Measurements from ENCODE around the gene PODNL1.

PODNL1 gene

DNA sequence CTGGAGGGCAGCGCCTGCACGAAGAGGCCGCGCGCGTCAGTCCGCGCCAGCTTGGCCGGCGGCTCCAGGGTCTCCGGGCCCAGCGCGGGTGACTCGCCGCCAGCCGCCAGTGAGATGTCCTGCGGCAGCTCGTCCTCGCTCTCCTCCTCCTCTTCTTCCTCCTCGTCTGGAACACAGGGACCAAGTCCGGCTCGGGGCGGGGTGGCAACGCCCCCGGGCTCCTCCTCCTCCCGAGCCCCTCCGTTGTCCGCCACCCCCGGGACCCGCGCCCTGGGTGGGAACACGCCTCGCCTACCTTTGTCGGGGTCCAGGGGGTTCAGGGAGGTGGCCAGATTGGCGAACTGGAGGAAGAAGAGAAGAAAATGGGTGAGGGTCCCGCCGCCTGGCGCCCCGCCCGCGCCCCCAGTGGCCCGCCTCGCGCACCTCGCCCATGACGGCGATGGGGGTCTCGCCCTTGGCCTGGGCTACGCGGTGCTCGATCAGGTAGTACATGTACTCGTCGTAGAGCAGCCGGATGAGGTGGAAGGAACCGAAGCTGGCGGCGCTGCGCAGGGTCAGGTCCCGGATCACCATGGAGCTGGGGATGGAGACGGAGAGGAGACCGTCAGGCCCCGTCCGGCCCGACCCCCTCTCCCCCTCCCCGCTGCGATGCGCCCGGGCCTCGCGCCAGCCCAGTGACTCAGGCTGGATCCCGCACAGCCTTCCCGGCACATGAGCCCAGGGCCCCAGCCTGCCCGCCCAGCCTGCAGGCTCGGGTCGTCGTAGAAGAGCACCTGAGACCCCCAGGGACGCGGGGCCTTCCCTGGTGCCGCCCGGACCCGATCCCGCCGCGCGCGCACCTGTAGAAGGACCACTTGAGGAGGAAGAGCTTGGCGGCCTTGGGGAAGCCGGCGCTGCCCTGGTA is 24.7 kb upstream of the PODNL1 start:
- Histone ChIP-seq H2BK15ac (ENCODE audit: low read length) (peak overlapping the region; percentile 71), H3K4me3 (ENCODE audit: low read length in 2 of 2) (peak overlapping the region in 1 of 2 donors; percentile 49), H2BK120ac (ENCODE audit: low read depth, low read length) (no peak overlapping the region), H3K23ac (ENCODE audit: low read depth, low read length, poor library complexity) (peak overlapping the region; percentile 80), H3K14ac (ENCODE audit: low read length) (no peak overlapping the region), H3K9ac (ENCODE audit: low read depth, low read length, poor library complexity) (peak overlapping the region; percentile 30), H2BK5ac (ENCODE audit: low read length) (no peak overlapping the region), H2BK12ac (ENCODE audit: low read length) (peak overlapping the region; percentile 84), H3K4me1 (ENCODE audit: control insufficient read depth in 2 of 2, insufficient read depth in 1 of 2, low read depth in 1 of 2, low read length in 2 of 2) (peaks cover 0 to 9% of the 10 kb centered on the region in 2 donors), H4K8ac (ENCODE audit: low read depth, low read length) (no peak overlapping the region), H3K79me1 (ENCODE audit: low read depth, low read length) (peaks cover 7% of the 10 kb centered on the region), H3K4ac (ENCODE audit: low read length) (no peak overlapping the region), H2AFZ (ENCODE audit: low read length) (no peak overlapping the region), H3K4me2 (ENCODE audit: insufficient read depth, low read length, poor library complexity, severe bottlenecking) (peak overlapping the region; percentile 37), H3K36me3 (replicated peaks in 1 of 2; ENCODE audit: control insufficient read depth in 2 of 2, insufficient read depth in 2 of 2, low read length in 2 of 2) (peaks cover 45 to 66% of the 10 kb centered on the region in 2 donors), H2AK5ac (ENCODE audit: low read depth, low read length) (peak overlapping the region; percentile 84), H3K27ac (replicated peaks; ENCODE audit: low read length) (no peak overlapping the region), H4K91ac (ENCODE audit: low read depth, low read length, poor library complexity) (no peak overlapping the region), H3K9me3 (replicated peaks in 1 of 2; ENCODE audit: control insufficient read depth in 2 of 2, insufficient read depth in 1 of 2, low read depth in 1 of 2, low read length in 2 of 2) (no peaks in the 10 kb centered on the region), H3K18ac (ENCODE audit: low read length) (peak overlapping the region; percentile 80), H3K27me3 (ENCODE audit: control insufficient read depth in 3 of 3, insufficient read depth in 3 of 3, low read depth in 1 of 3, low read length in 3 of 3) (peaks cover 0 to 4% (median 0%) of the 10 kb centered on the region in 3 experiments)
- no CpG with 5 or more reads among the region's 89 CpGs for WGBS, 2 donors (ENCODE audit: extremely low coverage in 2 of 2, insufficient read length in 2 of 2, insufficient replicate concordance in 1 of 2)
- no peak for DNase-seq (ENCODE audit: low spot score)

DNA sequence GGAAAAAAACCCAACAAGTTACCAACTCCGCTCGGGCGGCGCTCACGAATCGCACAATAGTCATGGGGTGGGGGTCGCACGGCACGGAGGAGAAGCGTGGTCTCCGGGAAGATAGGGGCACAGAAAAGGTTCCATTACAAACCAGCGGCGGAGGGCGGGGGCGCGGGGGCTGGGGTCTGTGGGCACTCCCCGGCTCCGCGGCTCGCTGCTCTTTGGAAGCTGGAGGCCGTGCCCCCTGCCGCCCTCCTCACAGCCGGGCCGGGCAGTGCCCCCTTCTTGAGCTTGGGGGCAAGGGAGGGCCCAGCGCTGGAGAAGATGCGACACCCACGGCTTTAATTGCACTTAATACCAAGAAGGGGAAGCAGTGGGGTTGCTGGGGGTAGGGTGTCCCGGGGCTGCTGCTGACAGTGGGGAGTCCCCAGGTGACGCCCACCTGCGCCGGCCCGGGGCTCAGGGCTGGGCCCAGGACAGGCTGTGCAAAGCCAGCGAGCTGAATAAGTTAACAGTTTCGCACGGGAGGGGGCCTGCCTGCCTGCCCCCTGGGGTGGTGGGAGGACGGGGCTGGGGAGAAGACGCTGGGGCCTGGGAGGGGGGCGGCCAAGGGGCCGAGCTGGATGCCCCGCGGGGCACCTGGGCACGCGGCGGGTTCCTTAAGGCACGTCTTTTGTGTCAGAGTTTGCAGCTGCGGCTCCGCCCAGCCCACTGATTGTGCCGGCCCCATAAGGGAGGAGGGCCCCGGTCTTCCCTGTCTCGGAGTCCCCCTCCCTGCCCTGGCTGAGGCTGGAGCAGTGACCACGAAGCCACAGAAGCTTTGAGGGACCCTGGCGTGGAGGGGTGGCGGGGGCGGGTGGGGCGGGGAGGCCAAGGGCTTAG is 23.8 kb upstream of the PODNL1 start:
- H3K4ac ChIP-seq (ENCODE audit: low read length), result peak overlapping the region; percentile 76
- DNase-seq (ENCODE audit: low spot score), result no peak
- H3K27me3 ChIP-seq (ENCODE audit: control insufficient read depth in 3 of 3, insufficient read depth in 3 of 3, low read depth in 1 of 3, low read length in 3 of 3), result peaks cover 0 to 4% (median 0%) of the 10 kb centered on the region in 3 experiments
- H4K91ac ChIP-seq (ENCODE audit: low read depth, low read length, poor library complexity), result no peak overlapping the region
- no peak overlapping the region for H3K27ac ChIP-seq (replicated peaks; ENCODE audit: low read length)
- no peak overlapping the region for H2AFZ ChIP-seq (ENCODE audit: low read length)
- H2AK5ac ChIP-seq (ENCODE audit: low read depth, low read length), result peak overlapping the region; percentile 81
- no peak overlapping the region for H4K8ac ChIP-seq (ENCODE audit: low read depth, low read length)
- peak overlapping the region; percentile 20 for H3K23ac ChIP-seq (ENCODE audit: low read depth, low read length, poor library complexity)
- H3K9ac ChIP-seq (ENCODE audit: low read depth, low read length, poor library complexity), result no peak overlapping the region
- peaks cover 9% of the 10 kb centered on the region for H3K79me1 ChIP-seq (ENCODE audit: low read depth, low read length)
- H2BK15ac ChIP-seq (ENCODE audit: low read length), result peak overlapping the region; percentile 85
- H3K36me3 ChIP-seq (replicated peaks in 1 of 2; ENCODE audit: control insufficient read depth in 2 of 2, insufficient read depth in 2 of 2, low read length in 2 of 2), result peaks cover 45 to 66% of the 10 kb centered on the region in 2 donors
- H3K14ac ChIP-seq (ENCODE audit: low read length), result no peak overlapping the region
- peak overlapping the region; percentile 49 for H3K4me2 ChIP-seq (ENCODE audit: insufficient read depth, low read length, poor library complexity, severe bottlenecking)
- H3K9me3 ChIP-seq (replicated peaks in 1 of 2; ENCODE audit: control insufficient read depth in 2 of 2, insufficient read depth in 1 of 2, low read depth in 1 of 2, low read length in 2 of 2), result no peaks in the 10 kb centered on the region
- H3K4me1 ChIP-seq (ENCODE audit: control insufficient read depth in 2 of 2, insufficient read depth in 1 of 2, low read depth in 1 of 2, low read length in 2 of 2), result peaks cover 0 to 9% of the 10 kb centered on the region in 2 donors
- H3K18ac ChIP-seq (ENCODE audit: low read length), result peak overlapping the region; percentile 87
- H2BK5ac ChIP-seq (ENCODE audit: low read length), result peak overlapping the region; percentile 24
- no CpG with 5 or more reads among the region's 55 CpGs for WGBS, 2 donors (ENCODE audit: extremely low coverage in 2 of 2, insufficient read length in 2 of 2, insufficient replicate concordance in 1 of 2)
- no peak overlapping the region for H2BK12ac ChIP-seq (ENCODE audit: low read length)
- H2BK120ac ChIP-seq (ENCODE audit: low read depth, low read length), result no peak overlapping the region
- no peak overlapping the region for H3K4me3 ChIP-seq (ENCODE audit: low read length in 2 of 2)

DNA sequence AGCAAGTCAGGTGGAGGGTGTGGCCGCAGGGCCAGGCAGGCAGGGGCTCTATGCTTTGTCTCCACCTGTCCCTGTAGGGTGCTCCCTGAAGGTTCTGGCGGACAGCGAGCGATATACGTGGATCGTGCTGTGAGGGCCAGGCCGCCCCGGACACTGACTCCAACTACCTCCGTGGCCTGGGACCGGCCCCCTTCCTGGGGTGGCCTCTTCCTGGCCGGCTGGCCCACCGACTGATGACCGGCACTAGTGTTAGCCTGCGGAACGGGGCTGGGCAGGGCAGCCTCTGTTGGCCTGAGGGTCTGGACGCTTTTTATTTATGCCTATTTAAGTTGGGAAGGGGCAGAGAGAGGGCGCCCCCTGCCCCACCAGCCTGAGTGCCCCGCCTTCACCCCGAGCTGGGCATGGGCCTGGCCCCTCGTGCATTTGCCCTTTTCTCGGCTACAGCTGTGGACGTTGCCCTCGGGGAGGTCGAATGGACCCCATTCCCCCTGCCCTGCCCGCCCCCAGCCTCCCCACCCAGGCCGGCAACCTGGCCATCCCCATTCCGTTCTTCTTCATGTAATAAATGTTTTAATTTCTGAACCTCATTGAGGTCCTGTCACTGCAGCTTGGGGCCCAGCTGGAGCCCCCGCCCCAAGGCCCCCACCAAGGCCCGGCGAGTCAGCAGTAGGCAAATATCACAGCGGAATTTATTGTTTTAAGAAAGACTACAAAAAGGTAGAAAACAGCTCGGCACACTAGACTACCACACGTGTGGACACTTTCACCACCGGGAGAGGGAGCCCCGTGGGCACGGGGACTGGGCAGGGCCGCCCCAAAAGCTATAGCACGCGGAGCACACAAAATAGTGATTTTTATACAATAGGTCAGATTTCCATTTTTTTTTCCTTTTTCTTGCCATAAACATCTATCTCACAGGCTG is 22.9 kb upstream of the PODNL1 start:
- Histone ChIP-seq H2BK15ac (ENCODE audit: low read length) (no peak overlapping the region), H4K91ac (ENCODE audit: low read depth, low read length, poor library complexity) (no peak overlapping the region), H3K79me1 (ENCODE audit: low read depth, low read length) (peaks cover 11% of the 10 kb centered on the region), H4K8ac (ENCODE audit: low read depth, low read length) (peak overlapping the region; percentile 92), H3K4me2 (ENCODE audit: insufficient read depth, low read length, poor library complexity, severe bottlenecking) (no peak overlapping the region), H2BK12ac (ENCODE audit: low read length) (no peak overlapping the region), H2BK120ac (ENCODE audit: low read depth, low read length) (no peak overlapping the region), H3K27ac (replicated peaks; ENCODE audit: low read length) (no peak overlapping the region), H3K4me3 (ENCODE audit: low read length in 2 of 2) (no peak overlapping the region), H3K14ac (ENCODE audit: low read length) (no peak overlapping the region), H3K4me1 (ENCODE audit: control insufficient read depth in 2 of 2, insufficient read depth in 1 of 2, low read depth in 1 of 2, low read length in 2 of 2) (peaks cover 0 to 9% of the 10 kb centered on the region in 2 donors), H2AFZ (ENCODE audit: low read length) (no peak overlapping the region), H3K23ac (ENCODE audit: low read depth, low read length, poor library complexity) (peak overlapping the region; percentile 6), H3K18ac (ENCODE audit: low read length) (no peak overlapping the region), H3K4ac (ENCODE audit: low read length) (no peak overlapping the region), H2BK5ac (ENCODE audit: low read length) (no peak overlapping the region), H2AK5ac (ENCODE audit: low read depth, low read length) (no peak overlapping the region), H3K36me3 (replicated peaks in 1 of 2; ENCODE audit: control insufficient read depth in 2 of 2, insufficient read depth in 2 of 2, low read length in 2 of 2) (peaks cover 45 to 66% of the 10 kb centered on the region in 2 donors), H3K27me3 (ENCODE audit: control insufficient read depth in 3 of 3, insufficient read depth in 3 of 3, low read depth in 1 of 3, low read length in 3 of 3) (peaks cover 0 to 4% (median 0%) of the 10 kb centered on the region in 3 experiments), H3K9me3 (replicated peaks in 1 of 2; ENCODE audit: control insufficient read depth in 2 of 2, insufficient read depth in 1 of 2, low read depth in 1 of 2, low read length in 2 of 2) (no peaks in the 10 kb centered on the region), H3K9ac (ENCODE audit: low read depth, low read length, poor library complexity) (peak overlapping the region; percentile 27)
- no CpG with 5 or more reads among the region's 39 CpGs for WGBS, 2 donors (ENCODE audit: extremely low coverage in 2 of 2, insufficient read length in 2 of 2, insufficient replicate concordance in 1 of 2)
- no peak for DNase-seq (ENCODE audit: low spot score)
